ENCODE measurements around the gene MTMR2. TPM values are rescaled to one million over a fixed set of nuclear protein-coding genes. Genes with fewer than 3 reads are reported as not detected.
A peak's percentile ranks its signal among the peaks of the same experiment; 100 is the strongest.

Gene MTMR2
- 25.4 and 29.2 TPM in 2 replicates for total RNA-seq
- polyA plus RNA-seq, result 39.0 and 48.2 TPM in 2 replicates
- 33.9 and 36.6 TPM in 2 replicates for polyA plus RNA-seq (2012)
- polyA minus RNA-seq (ENCODE audit: low replicate concordance), result 10.4 and 11.9 TPM in 2 replicates

DNA sequence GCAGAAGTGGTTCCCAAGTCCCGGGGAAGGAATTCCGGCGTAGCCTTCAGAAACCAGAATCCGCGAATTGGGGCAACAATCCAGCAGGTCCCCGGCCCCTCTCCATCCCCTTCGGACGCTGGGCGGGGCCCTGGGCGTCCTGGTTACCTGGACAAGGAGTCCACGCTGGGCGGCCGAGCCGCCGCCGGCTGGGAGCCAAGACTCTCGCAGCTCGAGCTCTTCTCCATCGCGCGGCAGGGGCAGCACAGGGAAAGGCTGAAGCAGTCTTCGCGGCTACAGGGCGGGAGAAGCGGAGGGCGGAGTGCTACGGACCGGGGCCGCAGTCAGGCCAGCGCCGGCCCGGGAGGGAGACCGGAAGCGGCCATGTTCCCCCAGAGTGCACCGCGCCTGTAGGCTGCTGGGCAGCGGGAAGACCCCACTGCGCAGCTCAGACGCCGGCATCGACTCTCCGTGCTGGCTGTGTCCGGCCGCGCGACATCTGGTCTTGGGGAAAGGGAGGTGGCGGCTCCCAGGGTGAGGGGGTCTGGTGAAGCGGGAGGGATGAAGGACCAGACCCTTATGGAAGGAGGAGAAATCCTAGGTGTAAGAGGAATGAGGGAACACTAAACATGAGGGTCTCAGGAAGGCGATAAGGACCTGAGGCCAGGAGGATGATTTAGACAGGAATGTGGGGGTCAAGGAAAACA, at the start of gene MTMR2:
TSS of gene MTMR2 (minus strand) at position 380 of the 686 bp plus-strand sequence. CDS start at position 227, 153 bp downstream.
- no peak for TF ChIP-seq EZH2 (IDR thresholded peaks at IDR 0.05; ENCODE audit: low read length, missing control alignments)
- no peak for TF ChIP-seq CTCF (conservative IDR thresholded peaks at IDR 0.05 in 1 of 2, IDR thresholded peaks at IDR 0.05 in 1 of 2; ENCODE audit: low read depth in 1 of 2, low read length in 2 of 2)
- H3K9ac ChIP-seq (ENCODE audit: insufficient read depth, low read length), result peak within 1 kb of the TSS; percentile 94
- peak within 1 kb of the TSS; percentile 91 for H3K27ac ChIP-seq (ENCODE audit: insufficient read depth, low read length)
- DNase-seq (ENCODE audit: low read depth in 2 of 2), result peak; percentile 74 to 76
- no peaks in the 10 kb centered on the region for H3K36me3 ChIP-seq (ENCODE audit: control insufficient read depth, insufficient read depth, low read length)
- peaks cover 4% of the 10 kb centered on the region for H3K4me1 ChIP-seq (ENCODE audit: control insufficient read depth, extremely low read depth, insufficient read depth, low read length)
- H3K79me2 ChIP-seq (ENCODE audit: control insufficient read depth, insufficient read depth, low read length), result peaks cover 45% of the 10 kb centered on the region
- peak within 1 kb of the TSS; percentile 89 for H2AFZ ChIP-seq (ENCODE audit: low read length)
- H3K4me2 ChIP-seq (ENCODE audit: extremely low read depth, insufficient read depth, low read length), result peak within 1 kb of the TSS; percentile 91
- no peaks in the 10 kb centered on the region for H3K27me3 ChIP-seq (ENCODE audit: control insufficient read depth, insufficient read depth, low read length)
- no peaks in the 10 kb centered on the region for H4K20me1 ChIP-seq (ENCODE audit: control insufficient read depth, extremely low read depth, insufficient read depth, low read length)
- peak within 1 kb of the TSS; percentile 85 to 98 (median 91) for H3K4me3 ChIP-seq (replicated peaks in 1 of 4; ENCODE audit: control extremely low read depth in 1 of 4, insufficient read depth in 1 of 4, low read depth in 3 of 4, low read length in 4 of 4)
- H3K9me3 ChIP-seq (ENCODE audit: control insufficient read depth, insufficient read depth, low read depth, low read length), result no peaks in the 10 kb centered on the region

GRCh38 chr11:95972060-95972459, 48.2 kb upstream of the MTMR2 start:
- TF ChIP-seq CTCF (conservative IDR thresholded peaks at IDR 0.05 in 1 of 2, IDR thresholded peaks at IDR 0.05 in 1 of 2; ENCODE audit: low read depth in 1 of 2, low read length in 2 of 2) (no peak), EZH2 (IDR thresholded peaks at IDR 0.05; ENCODE audit: low read length, missing control alignments) (no peak)
- peak in 1 of 2 donors; percentile 66 for DNase-seq (ENCODE audit: low read depth in 2 of 2)

GRCh38 chr11:95968585-95968984, 44.7 kb upstream of the MTMR2 start:
- Histone ChIP-seq H3K79me2 (ENCODE audit: control insufficient read depth, insufficient read depth, low read length) (no peaks in the 10 kb centered on the region), H3K9ac (ENCODE audit: insufficient read depth, low read length) (no peak overlapping the region), H2AFZ (ENCODE audit: low read length) (no peak overlapping the region), H4K20me1 (ENCODE audit: control insufficient read depth, extremely low read depth, insufficient read depth, low read length) (no peaks in the 10 kb centered on the region), H3K27me3 (ENCODE audit: control insufficient read depth, insufficient read depth, low read length) (no peaks in the 10 kb centered on the region), H3K9me3 (ENCODE audit: control insufficient read depth, insufficient read depth, low read depth, low read length) (no peaks in the 10 kb centered on the region), H3K4me1 (ENCODE audit: control insufficient read depth, extremely low read depth, insufficient read depth, low read length) (no peaks in the 10 kb centered on the region), H3K4me3 (replicated peaks in 1 of 4; ENCODE audit: control extremely low read depth in 1 of 4, insufficient read depth in 1 of 4, low read depth in 3 of 4, low read length in 4 of 4) (no peak overlapping the region), H3K27ac (ENCODE audit: insufficient read depth, low read length) (no peak overlapping the region), H3K36me3 (ENCODE audit: control insufficient read depth, insufficient read depth, low read length) (no peaks in the 10 kb centered on the region), H3K4me2 (ENCODE audit: extremely low read depth, insufficient read depth, low read length) (no peak overlapping the region)
- TF ChIP-seq CTCF (conservative IDR thresholded peaks at IDR 0.05 in 1 of 2, IDR thresholded peaks at IDR 0.05 in 1 of 2; ENCODE audit: low read depth in 1 of 2, low read length in 2 of 2) (peak; percentile 23 to 52), EZH2 (IDR thresholded peaks at IDR 0.05; ENCODE audit: low read length, missing control alignments) (no peak)
- peak in 1 of 2 donors; percentile 34 for DNase-seq (ENCODE audit: low read depth in 2 of 2)

More at GRCh38 chr11:95972060-95972459, 48.2 kb upstream of the MTMR2 start:
- no peak overlapping the region for H3K4me2 ChIP-seq (ENCODE audit: extremely low read depth, insufficient read depth, low read length)
- H2AFZ ChIP-seq (ENCODE audit: low read length), result no peak overlapping the region
- H3K9ac ChIP-seq (ENCODE audit: insufficient read depth, low read length), result no peak overlapping the region
- no peak overlapping the region for H3K27ac ChIP-seq (ENCODE audit: insufficient read depth, low read length)
- no peaks in the 10 kb centered on the region for H3K9me3 ChIP-seq (ENCODE audit: control insufficient read depth, insufficient read depth, low read depth, low read length)
- no peaks in the 10 kb centered on the region for H3K36me3 ChIP-seq (ENCODE audit: control insufficient read depth, insufficient read depth, low read length)
- H4K20me1 ChIP-seq (ENCODE audit: control insufficient read depth, extremely low read depth, insufficient read depth, low read length), result no peaks in the 10 kb centered on the region
- no peaks in the 10 kb centered on the region for H3K27me3 ChIP-seq (ENCODE audit: control insufficient read depth, insufficient read depth, low read length)
- no peaks in the 10 kb centered on the region for H3K4me1 ChIP-seq (ENCODE audit: control insufficient read depth, extremely low read depth, insufficient read depth, low read length)
- H3K4me3 ChIP-seq (replicated peaks in 1 of 4; ENCODE audit: control extremely low read depth in 1 of 4, insufficient read depth in 1 of 4, low read depth in 3 of 4, low read length in 4 of 4), result no peak overlapping the region
- no peaks in the 10 kb centered on the region for H3K79me2 ChIP-seq (ENCODE audit: control insufficient read depth, insufficient read depth, low read length)

All from fibroblast of lung (primary cell).